K562 (cell line): Measurements from ENCODE around the gene RNF113B.

Experiments used
- CTCF ChIP-seq, 3 experiments: IDR thresholded peaks in 2 of 3; conservative IDR thresholded peaks in 1 of 3; 2 replicates each; pipeline ENCODE4 v1.5.1; 2011 to 2012; ENCODE audit warnings: low read length in 3 of 3, mild to moderate bottlenecking in 3 of 3, control low read depth in 2 of 3, improper control_type of control experiment in 1 of 3, inconsistent platforms in 1 of 3, low read depth in 1 of 3, mixed read lengths in 1 of 3, moderate library complexity in 1 of 3; ENCODE audit not compliant: insufficient read depth in 2 of 3
- POLR2A ChIP-seq: fragments of 450-650 bp; conservative IDR thresholded peaks from 2 replicates; pipeline ENCODE4 v1.6.1; 2016
- STAT5A ChIP-seq: IDR thresholded peaks from 2 replicates; pipeline ENCODE4 v1.6.1; 2012; ENCODE audit warnings: low read length, inconsistent platforms, borderline replicate concordance
- TF ChIP-seq, protein P1 (sequence below): fragments of 450-650 bp; IDR thresholded peaks from 2 replicates; pipeline ENCODE4 v1.6.1; 2018; ENCODE audit not compliant: partially characterized antibody

GRCh38 chr13:98173431-98174152 lies 3.5 kb downstream of the RNF113B start:
- no peak for TF ChIP-seq POLR2A
- TF ChIP-seq CTCF (IDR thresholded peaks at IDR 0.05 in 2 of 3, conservative IDR thresholded peaks at IDR 0.05 in 1 of 3; ENCODE audit: insufficient read depth in 2 of 3, low read depth in 1 of 3, low read length in 3 of 3), result no peak
- TF ChIP-seq, protein P1, sequence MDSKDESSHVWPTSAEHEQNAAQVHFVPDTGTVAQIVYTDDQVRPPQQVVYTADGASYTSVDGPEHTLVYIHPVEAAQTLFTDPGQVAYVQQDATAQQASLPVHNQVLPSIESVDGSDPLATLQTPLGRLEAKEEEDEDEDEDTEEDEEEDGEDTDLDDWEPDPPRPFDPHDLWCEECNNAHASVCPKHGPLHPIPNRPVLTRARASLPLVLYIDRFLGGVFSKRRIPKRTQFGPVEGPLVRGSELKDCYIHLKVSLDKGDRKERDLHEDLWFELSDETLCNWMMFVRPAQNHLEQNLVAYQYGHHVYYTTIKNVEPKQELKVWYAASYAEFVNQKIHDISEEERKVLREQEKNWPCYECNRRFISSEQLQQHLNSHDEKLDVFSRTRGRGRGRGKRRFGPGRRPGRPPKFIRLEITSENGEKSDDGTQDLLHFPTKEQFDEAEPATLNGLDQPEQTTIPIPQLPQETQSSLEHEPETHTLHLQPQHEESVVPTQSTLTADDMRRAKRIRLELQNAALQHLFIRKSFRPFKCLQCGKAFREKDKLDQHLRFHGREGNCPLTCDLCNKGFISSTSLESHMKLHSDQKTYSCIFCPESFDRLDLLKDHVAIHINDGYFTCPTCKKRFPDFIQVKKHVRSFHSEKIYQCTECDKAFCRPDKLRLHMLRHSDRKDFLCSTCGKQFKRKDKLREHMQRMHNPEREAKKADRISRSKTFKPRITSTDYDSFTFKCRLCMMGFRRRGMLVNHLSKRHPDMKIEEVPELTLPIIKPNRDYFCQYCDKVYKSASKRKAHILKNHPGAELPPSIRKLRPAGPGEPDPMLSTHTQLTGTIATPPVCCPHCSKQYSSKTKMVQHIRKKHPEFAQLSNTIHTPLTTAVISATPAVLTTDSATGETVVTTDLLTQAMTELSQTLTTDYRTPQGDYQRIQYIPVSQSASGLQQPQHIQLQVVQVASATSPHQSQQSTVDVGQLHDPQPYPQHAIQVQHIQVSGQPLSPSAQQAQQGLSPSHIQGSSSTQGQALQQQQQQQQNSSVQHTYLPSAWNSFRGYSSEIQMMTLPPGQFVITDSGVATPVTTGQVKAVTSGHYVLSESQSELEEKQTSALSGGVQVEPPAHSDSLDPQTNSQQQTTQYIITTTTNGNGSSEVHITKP, result no peak
- TF ChIP-seq STAT5A, result no peak
